ENCODE data around the gene NAA60. TPM values are rescaled to one million over a fixed set of nuclear protein-coding genes. Genes with fewer than 3 reads are reported as not detected.
A peak's percentile ranks its signal among the peaks of the same experiment; 100 is the strongest.

The NAA60 gene
- total and polyA plus RNA-seq, 2 of the 13 experiments (the other 11 are each of a cell fraction or from before 2014, with no cell fraction given): 14.7 to 32.0 TPM

DNA sequence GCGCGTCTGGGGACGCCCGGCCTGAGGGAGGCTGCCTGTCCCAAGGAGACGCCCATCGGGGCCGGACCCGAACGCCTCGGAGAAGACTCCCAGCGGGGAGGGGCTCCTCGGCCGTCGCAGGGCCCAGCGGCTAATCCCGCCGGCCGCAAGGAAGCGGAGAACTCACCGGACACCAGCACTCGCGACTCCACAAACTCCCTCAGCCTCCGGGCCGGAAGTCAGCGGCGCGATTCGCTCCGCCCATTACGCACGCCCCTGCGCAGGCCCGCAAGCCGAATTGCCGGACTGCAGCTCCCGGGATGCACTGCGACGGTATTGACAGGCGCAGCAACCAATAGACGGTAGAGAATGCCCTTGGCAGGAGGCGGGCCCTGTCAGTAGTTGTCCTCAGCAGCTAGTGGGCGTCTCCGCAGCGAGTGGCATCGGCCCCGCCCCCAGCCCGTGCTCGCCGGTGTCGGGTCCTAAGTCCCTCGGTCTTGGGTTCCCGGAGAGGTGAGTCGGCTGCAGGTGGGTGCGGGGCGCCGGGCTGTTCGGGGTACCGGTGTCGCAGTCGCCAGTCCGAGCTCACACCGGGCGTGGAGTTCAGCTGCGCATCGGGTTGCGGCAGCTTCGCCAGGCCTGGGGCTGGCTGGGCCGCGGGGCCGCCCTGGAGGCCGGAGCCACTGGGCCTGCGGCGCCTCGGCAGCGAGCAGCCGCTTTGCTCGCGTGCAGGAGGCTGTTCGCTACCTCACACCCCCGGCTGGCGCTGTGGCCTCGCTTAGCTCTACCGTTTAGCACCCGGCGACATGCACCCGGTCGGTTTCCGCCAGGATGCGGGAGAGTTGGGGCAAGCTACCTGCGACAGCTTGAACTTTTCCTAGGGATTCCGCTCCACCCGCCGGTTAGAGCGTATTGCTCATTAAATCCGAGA, 42.4 kb upstream of the NAA60 start, which contains the start of the genes ZNF174 and ZSCAN32 (continued):
- TF ChIP-seq, protein P1, sequence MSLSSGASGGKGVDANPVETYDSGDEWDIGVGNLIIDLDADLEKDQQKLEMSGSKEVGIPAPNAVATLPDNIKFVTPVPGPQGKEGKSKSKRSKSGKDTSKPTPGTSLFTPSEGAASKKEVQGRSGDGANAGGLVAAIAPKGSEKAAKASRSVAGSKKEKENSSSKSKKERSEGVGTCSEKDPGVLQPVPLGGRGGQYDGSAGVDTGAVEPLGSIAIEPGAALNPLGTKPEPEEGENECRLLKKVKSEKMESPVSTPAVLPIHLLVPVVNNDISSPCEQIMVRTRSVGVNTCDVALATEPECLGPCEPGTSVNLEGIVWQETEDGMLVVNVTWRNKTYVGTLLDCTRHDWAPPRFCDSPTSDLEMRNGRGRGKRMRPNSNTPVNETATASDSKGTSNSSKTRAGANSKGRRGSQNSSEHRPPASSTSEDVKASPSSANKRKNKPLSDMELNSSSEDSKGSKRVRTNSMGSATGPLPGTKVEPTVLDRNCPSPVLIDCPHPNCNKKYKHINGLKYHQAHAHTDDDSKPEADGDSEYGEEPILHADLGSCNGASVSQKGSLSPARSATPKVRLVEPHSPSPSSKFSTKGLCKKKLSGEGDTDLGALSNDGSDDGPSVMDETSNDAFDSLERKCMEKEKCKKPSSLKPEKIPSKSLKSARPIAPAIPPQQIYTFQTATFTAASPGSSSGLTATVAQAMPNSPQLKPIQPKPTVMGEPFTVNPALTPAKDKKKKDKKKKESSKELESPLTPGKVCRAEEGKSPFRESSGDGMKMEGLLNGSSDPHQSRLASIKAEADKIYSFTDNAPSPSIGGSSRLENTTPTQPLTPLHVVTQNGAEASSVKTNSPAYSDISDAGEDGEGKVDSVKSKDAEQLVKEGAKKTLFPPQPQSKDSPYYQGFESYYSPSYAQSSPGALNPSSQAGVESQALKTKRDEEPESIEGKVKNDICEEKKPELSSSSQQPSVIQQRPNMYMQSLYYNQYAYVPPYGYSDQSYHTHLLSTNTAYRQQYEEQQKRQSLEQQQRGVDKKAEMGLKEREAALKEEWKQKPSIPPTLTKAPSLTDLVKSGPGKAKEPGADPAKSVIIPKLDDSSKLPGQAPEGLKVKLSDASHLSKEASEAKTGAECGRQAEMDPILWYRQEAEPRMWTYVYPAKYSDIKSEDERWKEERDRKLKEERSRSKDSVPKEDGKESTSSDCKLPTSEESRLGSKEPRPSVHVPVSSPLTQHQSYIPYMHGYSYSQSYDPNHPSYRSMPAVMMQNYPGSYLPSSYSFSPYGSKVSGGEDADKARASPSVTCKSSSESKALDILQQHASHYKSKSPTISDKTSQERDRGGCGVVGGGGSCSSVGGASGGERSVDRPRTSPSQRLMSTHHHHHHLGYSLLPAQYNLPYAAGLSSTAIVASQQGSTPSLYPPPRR (CRISPR knock-in tag; IDR thresholded peaks at IDR 0.05; ENCODE audit: borderline replicate concordance): peak; percentile 34; the same call in 1 of the 2 replicates
- TF ChIP-seq HNF4G (IDR thresholded peaks at IDR 0.05; ENCODE audit: borderline replicate concordance, low read depth, low read length) (peak; percentile 41; the same call in 1 of the 2 replicates), HNF4G (CRISPR knock-in tag; IDR thresholded peaks at IDR 0.05; ENCODE audit: borderline replicate concordance, low read depth) (no peak), ZNF557 (CRISPR knock-in tag; IDR thresholded peaks at IDR 0.05) (peak; percentile 63; the same call in 1 of the 2 replicates), DPF2 (CRISPR knock-in tag; IDR thresholded peaks at IDR 0.05; ENCODE audit: borderline replicate concordance, low read depth) (no peak), ESRRA (CRISPR knock-in tag; IDR thresholded peaks at IDR 0.05; ENCODE audit: low read depth) (peak; percentile 11; the same call in 1 of the 2 replicates), PITX1 (CRISPR knock-in tag; IDR thresholded peaks at IDR 0.05) (peak; percentile 89), ZNF775 (CRISPR knock-in tag; IDR thresholded peaks at IDR 0.05; ENCODE audit: borderline replicate concordance) (no peak), ZNF777 (CRISPR knock-in tag; IDR thresholded peaks at IDR 0.05) (peak; percentile 63; the same call in 1 of the 2 replicates), ZFP82 (CRISPR knock-in tag; IDR thresholded peaks at IDR 0.05; ENCODE audit: borderline replicate concordance) (peak; percentile 83), SAFB2 (CRISPR knock-in tag; IDR thresholded peaks at IDR 0.05; ENCODE audit: borderline replicate concordance, low read depth) (peak; percentile 57), NR2F1 (CRISPR knock-in tag; IDR thresholded peaks at IDR 0.05) (no peak), ZFP1 (CRISPR knock-in tag; IDR thresholded peaks at IDR 0.05) (no peak)
- TF ChIP-seq, protein P2, sequence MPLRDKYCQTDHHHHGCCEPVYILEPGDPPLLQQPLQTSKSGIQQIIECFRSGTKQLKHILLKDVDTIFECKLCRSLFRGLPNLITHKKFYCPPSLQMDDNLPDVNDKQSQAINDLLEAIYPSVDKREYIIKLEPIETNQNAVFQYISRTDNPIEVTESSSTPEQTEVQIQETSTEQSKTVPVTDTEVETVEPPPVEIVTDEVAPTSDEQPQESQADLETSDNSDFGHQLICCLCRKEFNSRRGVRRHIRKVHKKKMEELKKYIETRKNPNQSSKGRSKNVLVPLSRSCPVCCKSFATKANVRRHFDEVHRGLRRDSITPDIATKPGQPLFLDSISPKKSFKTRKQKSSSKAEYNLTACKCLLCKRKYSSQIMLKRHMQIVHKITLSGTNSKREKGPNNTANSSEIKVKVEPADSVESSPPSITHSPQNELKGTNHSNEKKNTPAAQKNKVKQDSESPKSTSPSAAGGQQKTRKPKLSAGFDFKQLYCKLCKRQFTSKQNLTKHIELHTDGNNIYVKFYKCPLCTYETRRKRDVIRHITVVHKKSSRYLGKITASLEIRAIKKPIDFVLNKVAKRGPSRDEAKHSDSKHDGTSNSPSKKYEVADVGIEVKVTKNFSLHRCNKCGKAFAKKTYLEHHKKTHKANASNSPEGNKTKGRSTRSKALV (CRISPR knock-in tag; IDR thresholded peaks at IDR 0.05): 0 out of 2 replicates have a peak, but pooled peaks have one; percentile 36
- TF ChIP-seq, protein P3, sequence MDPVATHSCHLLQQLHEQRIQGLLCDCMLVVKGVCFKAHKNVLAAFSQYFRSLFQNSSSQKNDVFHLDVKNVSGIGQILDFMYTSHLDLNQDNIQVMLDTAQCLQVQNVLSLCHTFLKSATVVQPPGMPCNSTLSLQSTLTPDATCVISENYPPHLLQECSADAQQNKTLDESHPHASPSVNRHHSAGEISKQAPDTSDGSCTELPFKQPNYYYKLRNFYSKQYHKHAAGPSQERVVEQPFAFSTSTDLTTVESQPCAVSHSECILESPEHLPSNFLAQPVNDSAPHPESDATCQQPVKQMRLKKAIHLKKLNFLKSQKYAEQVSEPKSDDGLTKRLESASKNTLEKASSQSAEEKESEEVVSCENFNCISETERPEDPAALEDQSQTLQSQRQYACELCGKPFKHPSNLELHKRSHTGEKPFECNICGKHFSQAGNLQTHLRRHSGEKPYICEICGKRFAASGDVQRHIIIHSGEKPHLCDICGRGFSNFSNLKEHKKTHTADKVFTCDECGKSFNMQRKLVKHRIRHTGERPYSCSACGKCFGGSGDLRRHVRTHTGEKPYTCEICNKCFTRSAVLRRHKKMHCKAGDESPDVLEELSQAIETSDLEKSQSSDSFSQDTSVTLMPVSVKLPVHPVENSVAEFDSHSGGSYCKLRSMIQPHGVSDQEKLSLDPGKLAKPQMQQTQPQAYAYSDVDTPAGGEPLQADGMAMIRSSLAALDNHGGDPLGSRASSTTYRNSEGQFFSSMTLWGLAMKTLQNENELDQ (CRISPR knock-in tag; IDR thresholded peaks at IDR 0.05; ENCODE audit: borderline replicate concordance): no peak
- TF ChIP-seq, protein P4, sequence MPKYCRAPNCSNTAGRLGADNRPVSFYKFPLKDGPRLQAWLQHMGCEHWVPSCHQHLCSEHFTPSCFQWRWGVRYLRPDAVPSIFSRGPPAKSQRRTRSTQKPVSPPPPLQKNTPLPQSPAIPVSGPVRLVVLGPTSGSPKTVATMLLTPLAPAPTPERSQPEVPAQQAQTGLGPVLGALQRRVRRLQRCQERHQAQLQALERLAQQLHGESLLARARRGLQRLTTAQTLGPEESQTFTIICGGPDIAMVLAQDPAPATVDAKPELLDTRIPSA (CRISPR knock-in tag; IDR thresholded peaks at IDR 0.05; ENCODE audit: borderline replicate concordance): no peak
